ENCODE measurements around the gene ENTHD1.

Gene ENTHD1

GRCh38 chr22:39707351-39707750 lies 186.2 kb downstream of the ENTHD1 start:
- TF ChIP-seq CREB1 (IDR thresholded peaks at IDR 0.05; ENCODE audit: low read depth) (no peak), TAF1 (IDR thresholded peaks at IDR 0.05; ENCODE audit: low read depth) (no peak), EP300 (IDR thresholded peaks at IDR 0.05; ENCODE audit: borderline replicate concordance) (no peak), TEAD4 (IDR thresholded peaks at IDR 0.05) (no peak), RAD21 (IDR thresholded peaks at IDR 0.05; ENCODE audit: low read depth) (no peak), FOXM1 (IDR thresholded peaks at IDR 0.05; ENCODE audit: borderline replicate concordance, low read depth) (no peak), CEBPB (IDR thresholded peaks at IDR 0.05) (no peak), EGR1 (IDR thresholded peaks at IDR 0.05) (no peak), TCF12 (IDR thresholded peaks at IDR 0.05; ENCODE audit: low read depth) (no peak), YY1 (IDR thresholded peaks at IDR 0.05; ENCODE audit: low read depth) (no peak), ZBTB7A (IDR thresholded peaks at IDR 0.05; ENCODE audit: low read depth) (no peak), NFIC (IDR thresholded peaks at IDR 0.05) (no peak)
- TF ChIP-seq, protein P1, sequence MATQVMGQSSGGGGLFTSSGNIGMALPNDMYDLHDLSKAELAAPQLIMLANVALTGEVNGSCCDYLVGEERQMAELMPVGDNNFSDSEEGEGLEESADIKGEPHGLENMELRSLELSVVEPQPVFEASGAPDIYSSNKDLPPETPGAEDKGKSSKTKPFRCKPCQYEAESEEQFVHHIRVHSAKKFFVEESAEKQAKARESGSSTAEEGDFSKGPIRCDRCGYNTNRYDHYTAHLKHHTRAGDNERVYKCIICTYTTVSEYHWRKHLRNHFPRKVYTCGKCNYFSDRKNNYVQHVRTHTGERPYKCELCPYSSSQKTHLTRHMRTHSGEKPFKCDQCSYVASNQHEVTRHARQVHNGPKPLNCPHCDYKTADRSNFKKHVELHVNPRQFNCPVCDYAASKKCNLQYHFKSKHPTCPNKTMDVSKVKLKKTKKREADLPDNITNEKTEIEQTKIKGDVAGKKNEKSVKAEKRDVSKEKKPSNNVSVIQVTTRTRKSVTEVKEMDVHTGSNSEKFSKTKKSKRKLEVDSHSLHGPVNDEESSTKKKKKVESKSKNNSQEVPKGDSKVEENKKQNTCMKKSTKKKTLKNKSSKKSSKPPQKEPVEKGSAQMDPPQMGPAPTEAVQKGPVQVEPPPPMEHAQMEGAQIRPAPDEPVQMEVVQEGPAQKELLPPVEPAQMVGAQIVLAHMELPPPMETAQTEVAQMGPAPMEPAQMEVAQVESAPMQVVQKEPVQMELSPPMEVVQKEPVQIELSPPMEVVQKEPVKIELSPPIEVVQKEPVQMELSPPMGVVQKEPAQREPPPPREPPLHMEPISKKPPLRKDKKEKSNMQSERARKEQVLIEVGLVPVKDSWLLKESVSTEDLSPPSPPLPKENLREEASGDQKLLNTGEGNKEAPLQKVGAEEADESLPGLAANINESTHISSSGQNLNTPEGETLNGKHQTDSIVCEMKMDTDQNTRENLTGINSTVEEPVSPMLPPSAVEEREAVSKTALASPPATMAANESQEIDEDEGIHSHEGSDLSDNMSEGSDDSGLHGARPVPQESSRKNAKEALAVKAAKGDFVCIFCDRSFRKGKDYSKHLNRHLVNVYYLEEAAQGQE (IDR thresholded peaks at IDR 0.05; ENCODE audit: low read depth): no peak
- TF ChIP-seq, protein P2, sequence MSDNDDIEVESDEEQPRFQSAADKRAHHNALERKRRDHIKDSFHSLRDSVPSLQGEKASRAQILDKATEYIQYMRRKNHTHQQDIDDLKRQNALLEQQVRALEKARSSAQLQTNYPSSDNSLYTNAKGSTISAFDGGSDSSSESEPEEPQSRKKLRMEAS (IDR thresholded peaks at IDR 0.05): no peak

DNA sequence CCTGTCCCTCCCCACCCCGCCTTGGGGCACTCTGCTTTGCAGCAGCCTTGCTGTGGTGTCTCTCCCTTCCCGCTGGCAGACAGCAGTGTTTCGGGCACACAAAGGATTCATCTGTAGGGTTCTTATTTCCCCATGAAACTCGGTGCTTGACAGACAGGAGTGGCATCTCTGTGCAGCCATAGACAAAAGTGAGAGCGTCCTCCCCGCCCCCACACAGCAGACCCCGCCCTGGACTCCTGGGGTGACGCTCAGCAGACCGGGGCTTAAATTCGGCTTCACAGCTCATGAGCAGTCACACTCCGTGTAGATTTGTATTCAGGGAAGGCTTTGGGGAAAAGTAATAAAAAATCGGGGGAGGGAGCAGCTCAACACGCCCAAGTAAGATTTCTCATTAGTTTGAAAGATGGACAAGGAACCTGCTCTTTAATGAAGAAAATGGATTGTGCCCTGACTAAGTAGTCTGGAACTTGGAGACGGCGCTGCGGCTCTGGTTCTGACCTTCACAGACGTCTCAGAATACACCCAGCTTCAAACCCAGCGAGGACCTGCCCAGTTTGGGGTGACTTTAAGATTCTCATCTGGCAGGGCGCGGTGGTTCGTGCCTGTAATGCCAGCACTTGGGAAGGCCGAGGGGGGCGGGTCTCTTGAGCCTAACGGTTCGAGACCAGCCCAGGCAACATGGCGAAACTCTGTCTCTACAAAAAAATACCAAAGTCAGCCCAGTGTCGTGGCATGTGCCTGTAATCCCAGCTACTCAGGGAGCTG lies 187.0 kb downstream of the ENTHD1 start:
- TF ChIP-seq FOXM1 (IDR thresholded peaks at IDR 0.05; ENCODE audit: borderline replicate concordance, low read depth) (no peak), EGR1 (IDR thresholded peaks at IDR 0.05) (no peak), CEBPB (IDR thresholded peaks at IDR 0.05) (no peak), TAF1 (IDR thresholded peaks at IDR 0.05; ENCODE audit: low read depth) (no peak), YY1 (IDR thresholded peaks at IDR 0.05; ENCODE audit: low read depth) (no peak), ZBTB7A (IDR thresholded peaks at IDR 0.05; ENCODE audit: low read depth) (no peak), NFIC (IDR thresholded peaks at IDR 0.05) (no peak), TCF12 (IDR thresholded peaks at IDR 0.05; ENCODE audit: low read depth) (no peak)
- TF ChIP-seq, protein P2 (IDR thresholded peaks at IDR 0.05): no peak
- TF ChIP-seq, protein P1 (IDR thresholded peaks at IDR 0.05; ENCODE audit: low read depth): no peak
- TF ChIP-seq, protein P3, sequence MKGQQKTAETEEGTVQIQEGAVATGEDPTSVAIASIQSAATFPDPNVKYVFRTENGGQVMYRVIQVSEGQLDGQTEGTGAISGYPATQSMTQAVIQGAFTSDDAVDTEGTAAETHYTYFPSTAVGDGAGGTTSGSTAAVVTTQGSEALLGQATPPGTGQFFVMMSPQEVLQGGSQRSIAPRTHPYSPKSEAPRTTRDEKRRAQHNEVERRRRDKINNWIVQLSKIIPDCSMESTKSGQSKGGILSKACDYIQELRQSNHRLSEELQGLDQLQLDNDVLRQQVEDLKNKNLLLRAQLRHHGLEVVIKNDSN (IDR thresholded peaks at IDR 0.05): no peak

DNA sequence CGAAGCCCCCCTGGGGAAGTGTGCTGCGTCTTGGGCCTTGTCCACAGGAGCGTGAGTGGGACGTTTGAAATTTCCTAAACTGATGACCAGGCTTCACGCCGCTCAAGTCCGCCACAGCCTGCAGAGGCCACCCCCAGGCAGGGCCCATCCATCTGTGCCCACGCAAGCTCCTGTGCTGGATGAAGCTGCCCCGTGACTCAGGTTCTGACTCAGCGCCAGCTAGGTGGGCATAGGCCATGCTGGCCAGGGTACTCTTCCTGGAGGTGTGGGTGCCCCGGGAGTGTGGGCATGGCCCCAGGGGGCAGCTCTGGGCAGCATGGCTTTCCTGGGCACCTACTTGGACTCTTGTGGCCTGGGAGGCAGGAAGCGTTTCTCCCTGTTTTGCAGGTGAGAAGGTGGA lies 188.2 kb downstream of the ENTHD1 start:
- no peak for TF ChIP-seq YY1 (IDR thresholded peaks at IDR 0.05; ENCODE audit: low read depth)
- TF ChIP-seq FOXM1 (IDR thresholded peaks at IDR 0.05; ENCODE audit: borderline replicate concordance, low read depth): no peak
- TF ChIP-seq ZBTB7A (IDR thresholded peaks at IDR 0.05; ENCODE audit: low read depth): no peak
- no peak for TF ChIP-seq CEBPB (IDR thresholded peaks at IDR 0.05)
- TF ChIP-seq, protein P3 (IDR thresholded peaks at IDR 0.05): no peak
- TF ChIP-seq TEAD4 (IDR thresholded peaks at IDR 0.05): no peak
- no peak for TF ChIP-seq CREB1 (IDR thresholded peaks at IDR 0.05; ENCODE audit: low read depth)
- TF ChIP-seq EGR1 (IDR thresholded peaks at IDR 0.05): no peak
- no peak for TF ChIP-seq TCF12 (IDR thresholded peaks at IDR 0.05; ENCODE audit: low read depth)
- no peak for TF ChIP-seq RAD21 (IDR thresholded peaks at IDR 0.05; ENCODE audit: low read depth)
- TF ChIP-seq, protein P1 (IDR thresholded peaks at IDR 0.05; ENCODE audit: low read depth): no peak
- no peak for TF ChIP-seq NFIC (IDR thresholded peaks at IDR 0.05)
- no peak for TF ChIP-seq EP300 (IDR thresholded peaks at IDR 0.05; ENCODE audit: borderline replicate concordance)
- TF ChIP-seq, protein P2 (IDR thresholded peaks at IDR 0.05): no peak
- no peak for TF ChIP-seq TAF1 (IDR thresholded peaks at IDR 0.05; ENCODE audit: low read depth)
